HG02840 (cell line): ENCODE measurements around the gene GSTA1.
"Not testable (repeated sequence)": the region's sequence is repeated elsewhere in the genome, so short reads cannot be mapped to it uniquely, and the experiment has no call there.

ENCODE experiments used
- ATAC-seq: cut with Tn5 transposase; IDR thresholded peaks from one replicate; pipeline ENCODE4 v1.9.1; 2021; ENCODE audit warnings: mild to moderate bottlenecking, moderate library complexity, moderate number of reproducible peaks; ENCODE audit not compliant: unreplicated experiment, low FRiP score

The GSTA1 gene

GRCh38 chr6:52760105-52760765, 43.4 kb downstream of the GSTA1 start:
- no peak for ATAC-seq

- no peak for ATAC-seq
Measured at GRCh38 chr6:52759085-52759484, 44.5 kb downstream of the GSTA1 start.

GRCh38 chr6:52757651-52758338, 45.8 kb downstream of the GSTA1 start:
- ATAC-seq, result not testable (repeated sequence)

GRCh38 chr6:52754443-52754842, 49.2 kb downstream of the GSTA1 start:
- ATAC-seq, result no peak

- not testable (repeated sequence) for ATAC-seq
Measured at GRCh38 chr6:52753137-52753536, 50.5 kb downstream of the GSTA1 start.

GRCh38 chr6:52752310-52752709, 51.3 kb downstream of the GSTA1 start:
- no peak for ATAC-seq

GRCh38 chr6:52749556-52750152, 54.0 kb downstream of the GSTA1 start:
- no peak for ATAC-seq

- ATAC-seq, result not testable (repeated sequence)
Measured at GRCh38 chr6:52747301-52747700, 56.3 kb downstream of the GSTA1 start.

GRCh38 chr6:52746213-52746612, 57.4 kb downstream of the GSTA1 start:
- no peak for ATAC-seq

- no peak for ATAC-seq
Measured at GRCh38 chr6:52745764-52746201, 57.8 kb downstream of the GSTA1 start.

GRCh38 chr6:52741872-52742271, 61.7 kb downstream of the GSTA1 start:
- no peak for ATAC-seq
